Ovary (tissue), 3 donors: Measurements from ENCODE around the gene PCNT.

Experiments
- EP300 ChIP-seq: sonication (generic); formaldehyde crosslinking; IDR thresholded peaks from one replicate; pipeline ENCODE4 v1.6.1; 2017; ENCODE audit warnings: antibody characterized with exemption
- POLR2A ChIP-seq: fragments of 450-650 bp; IDR thresholded peaks from one replicate; pipeline ENCODE4 v1.6.1; 2017; ENCODE audit warnings: antibody characterized with exemption, mild to moderate bottlenecking, moderate library complexity
- TF ChIP-seq, protein P1 (sequence below), 3 donors: fragments of 450-650 bp in 2 of 3; fragments of 200-600 bp in 1 of 3; IDR thresholded peaks; one replicate each; pipeline versions ENCODE4 v1.5.1 to v1.8.0; 2016 to 2022; ENCODE audit warnings: antibody characterized with exemption in 3 of 3, mild to moderate bottlenecking in 1 of 3
- donor health status: DM: no; HTN: no; CAD: no.

DNA sequence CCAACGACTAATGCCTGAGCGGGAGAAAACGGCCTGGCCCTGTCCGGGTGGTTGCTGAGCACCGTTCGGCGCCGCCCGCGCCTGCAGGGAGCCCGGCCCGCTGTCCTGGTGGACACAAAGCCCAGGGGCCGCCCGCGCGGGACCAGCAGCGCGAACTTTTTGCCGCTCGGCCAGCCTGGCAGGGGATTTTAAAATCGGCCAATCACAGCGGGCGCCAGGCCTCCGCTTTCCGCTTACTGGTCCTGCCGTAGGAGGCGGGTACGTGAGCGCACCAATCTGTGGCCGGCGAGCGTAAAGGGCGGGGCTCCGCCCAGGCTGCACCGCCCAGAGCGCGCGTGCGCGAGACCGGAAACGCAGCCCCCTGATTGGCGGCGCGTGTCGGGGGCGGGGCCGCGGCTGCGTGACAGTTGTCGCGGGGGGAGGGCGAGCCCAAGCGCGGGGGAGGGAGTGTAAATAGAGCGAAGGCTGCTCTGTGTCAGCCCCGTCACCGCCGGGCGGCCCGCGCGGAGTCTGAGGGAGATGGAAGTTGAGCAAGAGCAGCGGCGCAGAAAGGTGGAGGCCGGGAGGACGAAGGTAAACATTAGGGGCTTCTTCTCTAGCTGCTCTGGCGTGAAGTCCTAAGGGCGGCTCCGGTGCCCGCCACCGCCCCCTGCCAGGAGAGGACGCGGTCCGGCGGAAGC is at the start of gene PCNT, which contains the start of gene C21orf58:
- TF ChIP-seq, protein P1, sequence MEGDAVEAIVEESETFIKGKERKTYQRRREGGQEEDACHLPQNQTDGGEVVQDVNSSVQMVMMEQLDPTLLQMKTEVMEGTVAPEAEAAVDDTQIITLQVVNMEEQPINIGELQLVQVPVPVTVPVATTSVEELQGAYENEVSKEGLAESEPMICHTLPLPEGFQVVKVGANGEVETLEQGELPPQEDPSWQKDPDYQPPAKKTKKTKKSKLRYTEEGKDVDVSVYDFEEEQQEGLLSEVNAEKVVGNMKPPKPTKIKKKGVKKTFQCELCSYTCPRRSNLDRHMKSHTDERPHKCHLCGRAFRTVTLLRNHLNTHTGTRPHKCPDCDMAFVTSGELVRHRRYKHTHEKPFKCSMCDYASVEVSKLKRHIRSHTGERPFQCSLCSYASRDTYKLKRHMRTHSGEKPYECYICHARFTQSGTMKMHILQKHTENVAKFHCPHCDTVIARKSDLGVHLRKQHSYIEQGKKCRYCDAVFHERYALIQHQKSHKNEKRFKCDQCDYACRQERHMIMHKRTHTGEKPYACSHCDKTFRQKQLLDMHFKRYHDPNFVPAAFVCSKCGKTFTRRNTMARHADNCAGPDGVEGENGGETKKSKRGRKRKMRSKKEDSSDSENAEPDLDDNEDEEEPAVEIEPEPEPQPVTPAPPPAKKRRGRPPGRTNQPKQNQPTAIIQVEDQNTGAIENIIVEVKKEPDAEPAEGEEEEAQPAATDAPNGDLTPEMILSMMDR (IDR thresholded peaks at IDR 0.05): peak in 1 of 3 donors; percentile 13
- TF ChIP-seq POLR2A (no peak), EP300 (peak; percentile 18)
